ENCODE results near the gene CACNG6.
"Not testable (repeated sequence)": the region's sequence is repeated elsewhere in the genome, so short reads cannot be mapped to it uniquely, and the experiment has no call there.

The CACNG6 gene

GRCh38 chr19:54009440-54009839 is 18.0 kb downstream of the CACNG6 start:
- DNase-seq: no peak

DNA sequence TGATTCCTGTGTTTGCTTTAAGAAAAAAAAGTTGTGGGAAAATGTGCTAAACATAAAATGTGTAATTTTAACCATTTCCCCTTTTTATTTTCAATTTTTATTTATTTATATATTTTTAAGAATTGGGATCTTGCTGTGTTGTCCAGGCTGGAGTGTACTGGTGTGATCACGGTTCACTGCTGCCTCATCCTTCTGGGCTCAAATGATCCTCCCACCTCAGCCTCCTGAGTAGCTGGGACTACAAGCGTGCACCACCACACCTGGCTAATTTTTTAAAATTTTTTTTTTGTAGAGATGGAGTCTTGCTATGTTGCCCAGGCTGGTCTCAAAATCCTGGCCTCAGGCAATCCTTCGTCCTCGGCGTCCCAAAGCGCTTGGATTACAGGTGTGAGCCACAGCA is 19.0 kb downstream of the CACNG6 start:
- DNase-seq: no peak

- no peak for DNase-seq
These were observed 20.2 kb downstream of the CACNG6 start for GRCh38 chr19:54011507-54012211.

DNA sequence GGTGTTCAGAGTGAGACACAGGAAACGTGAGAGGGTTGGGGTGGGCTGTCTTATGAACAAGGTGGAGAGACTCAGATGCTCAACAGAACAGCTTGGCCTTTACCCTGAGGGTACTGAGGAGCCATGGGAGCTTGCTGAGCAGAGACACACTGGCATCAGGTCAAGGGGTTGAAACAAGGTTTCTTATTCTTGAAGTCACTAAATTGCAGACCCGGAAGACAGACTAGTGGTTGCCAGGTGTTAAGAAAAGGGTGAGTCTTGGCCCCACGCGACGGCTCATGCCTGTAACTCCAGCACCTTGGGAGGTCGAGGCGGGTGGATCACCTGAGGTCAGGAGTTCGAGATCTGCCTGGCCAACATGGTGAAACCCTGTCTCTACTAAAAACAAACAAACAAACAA is 22.4 kb downstream of the CACNG6 start:
- no peak for DNase-seq

DNA sequence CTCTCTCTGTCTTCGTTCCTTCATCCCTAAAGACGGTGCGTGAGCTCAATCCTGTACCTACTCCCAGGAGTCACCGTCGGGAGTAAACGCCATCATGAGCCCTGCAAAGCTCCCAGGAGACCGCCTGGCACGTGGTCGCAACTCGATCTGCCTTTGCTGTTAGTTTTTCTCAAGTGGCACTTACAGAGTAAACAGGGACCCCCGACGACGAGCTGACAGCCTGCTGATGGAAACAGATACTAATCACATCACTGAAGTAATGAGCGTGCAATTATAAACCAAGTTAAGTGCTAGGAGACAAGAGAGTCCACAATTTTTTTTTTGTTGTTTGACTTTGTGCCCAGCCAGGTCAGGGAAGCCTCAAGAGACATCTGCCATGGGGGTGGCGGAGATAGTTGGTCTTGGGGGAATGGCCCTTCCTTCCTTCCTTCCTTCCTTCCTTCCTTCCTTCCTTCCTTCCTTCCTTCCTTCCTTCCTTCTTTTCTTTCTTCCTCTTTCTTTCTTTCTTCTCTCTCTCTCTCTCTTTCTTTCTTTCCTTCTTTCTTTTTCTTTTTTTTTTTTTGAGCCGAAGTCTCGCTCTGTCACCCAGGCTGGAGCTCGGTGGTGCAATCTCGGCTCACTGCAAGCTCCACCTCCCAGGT is 23.6 kb downstream of the CACNG6 start:
- no peak for DNase-seq

DNA sequence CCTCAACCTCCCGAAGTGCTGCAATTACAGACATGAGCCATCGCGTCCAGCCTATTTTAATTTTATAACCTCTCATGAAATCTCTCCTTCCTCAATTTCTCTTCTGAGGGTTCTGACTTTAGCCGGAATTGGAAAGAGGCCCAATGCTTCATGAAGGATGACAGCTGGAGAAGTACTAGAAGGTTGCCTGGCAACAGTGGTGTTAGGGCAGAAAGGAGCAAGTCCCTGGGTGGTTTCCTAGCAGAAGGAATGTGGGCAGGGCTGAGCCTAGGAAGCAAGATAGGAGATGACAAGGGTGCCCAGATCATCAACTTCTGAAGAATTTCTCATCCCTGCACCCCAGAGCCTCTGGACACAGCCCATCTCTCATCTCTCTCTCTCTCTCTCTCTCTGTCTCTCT is 25.8 kb downstream of the CACNG6 start:
- DNase-seq: peak; percentile 100

GRCh38 chr19:54021363-54021762 is 29.9 kb downstream of the CACNG6 start:
- DNase-seq: no peak

GRCh38 chr19:54021932-54022331 is 30.5 kb downstream of the CACNG6 start:
- DNase-seq: no peak

- DNase-seq: no peak
These were observed 31.8 kb downstream of the CACNG6 start for GRCh38 chr19:54023191-54023590.

DNA sequence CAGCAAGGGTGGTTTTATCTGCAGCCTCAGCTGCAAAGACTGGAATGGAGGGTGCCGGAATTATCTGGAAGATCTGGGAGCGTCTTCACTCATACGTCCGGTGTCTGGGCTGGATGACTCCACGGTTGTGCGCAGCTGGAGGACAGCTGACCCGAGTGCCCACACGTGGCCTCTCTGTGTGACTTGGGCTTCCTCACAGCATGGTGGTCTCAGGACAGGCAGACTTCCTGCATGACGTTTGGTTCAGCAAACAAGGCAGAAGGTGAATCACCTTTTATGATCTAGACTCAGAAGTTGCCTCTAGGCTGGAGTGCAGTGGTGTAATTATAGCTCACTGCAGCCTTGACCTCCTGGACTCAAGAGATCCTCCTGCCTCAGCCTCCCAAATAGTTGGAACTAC is 33.2 kb downstream of the CACNG6 start:
- no peak for DNase-seq

DNA sequence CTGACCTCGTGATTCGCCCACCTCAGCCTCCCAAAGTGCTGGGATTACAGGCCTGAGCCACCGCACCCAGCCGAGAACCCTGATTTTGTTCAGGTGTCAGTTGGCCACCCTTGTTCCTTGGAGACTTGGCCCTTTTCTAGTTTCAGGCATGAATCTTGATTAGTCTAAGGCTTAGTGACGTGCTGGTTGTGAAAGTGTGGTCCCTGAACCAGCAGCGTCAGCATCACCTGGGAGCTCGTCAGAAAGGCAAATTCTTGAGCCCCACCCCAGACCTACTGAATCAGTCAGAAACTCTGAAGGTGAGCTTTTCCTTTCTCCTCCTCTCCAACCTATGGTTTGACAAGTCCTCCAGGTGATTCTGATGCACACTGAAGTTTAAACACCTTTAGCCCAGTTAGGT is 35.2 kb downstream of the CACNG6 start:
- no peak for DNase-seq

- no peak for DNase-seq
These were observed 37.9 kb downstream of the CACNG6 start for GRCh38 chr19:54029301-54029700.

DNA sequence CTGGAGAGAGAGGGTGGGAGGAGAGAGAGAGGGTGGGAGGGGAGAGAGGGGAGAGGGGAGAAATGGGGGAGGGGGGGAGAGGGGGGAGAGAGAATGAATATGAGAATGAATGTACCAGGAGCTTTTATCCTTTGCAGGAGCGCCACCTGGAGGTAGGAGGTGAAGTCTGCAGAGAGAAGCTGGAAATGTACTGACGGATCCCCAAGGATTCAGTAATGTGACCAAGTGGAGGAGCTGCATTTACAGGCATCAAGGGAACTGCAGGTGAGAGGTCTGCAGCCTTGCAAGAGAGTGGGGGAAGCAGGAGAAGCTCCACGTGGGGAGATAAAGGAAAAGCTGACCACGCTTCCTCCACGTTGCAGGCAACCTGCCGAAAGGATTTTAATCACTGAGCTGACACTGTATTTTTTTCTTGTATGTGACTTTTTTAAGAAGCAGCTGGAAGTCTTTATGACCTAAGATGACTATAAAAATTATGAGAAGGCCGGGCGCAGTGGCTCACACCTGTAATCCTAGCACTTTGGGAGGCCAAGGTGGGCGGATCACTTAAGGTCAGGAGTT is 38.6 kb downstream of the CACNG6 start:
- DNase-seq: peak; percentile 56

- DNase-seq: no peak
These were observed 39.6 kb downstream of the CACNG6 start for GRCh38 chr19:54030895-54031586.

GRCh38 chr19:54035215-54036178 is 44.1 kb downstream of the CACNG6 start:
- DNase-seq: peak; percentile 82

- not testable (repeated sequence) for DNase-seq
These were observed 45.1 kb downstream of the CACNG6 start for GRCh38 chr19:54036542-54036941.

- DNase-seq: no peak
These were observed 48.6 kb downstream of the CACNG6 start for GRCh38 chr19:54040003-54040402.

- DNase-seq: peak; percentile 87
These were observed 50.7 kb downstream of the CACNG6 start for GRCh38 chr19:54041969-54042606.

DNA sequence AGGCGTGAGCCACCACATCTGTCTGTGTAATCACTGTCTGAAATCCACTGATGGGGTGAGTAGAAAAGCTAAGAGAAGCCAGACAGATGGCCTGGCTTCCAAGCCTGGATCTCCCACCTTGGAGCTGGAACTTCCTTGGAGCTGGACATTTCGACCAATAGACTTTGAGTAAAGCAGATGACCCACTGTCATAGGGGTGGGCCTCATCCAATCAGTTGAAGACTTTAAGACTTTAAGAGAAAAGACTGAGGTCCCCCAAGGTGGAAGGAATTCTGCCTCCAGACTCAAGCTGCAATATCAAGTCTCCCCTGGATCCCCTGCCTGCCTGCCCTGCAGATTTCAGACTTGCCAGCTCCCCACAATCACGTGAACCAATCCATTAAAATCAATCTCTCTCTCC is 51.6 kb downstream of the CACNG6 start:
- DNase-seq: no peak

GRCh38 chr19:54045771-54046170 is 54.3 kb downstream of the CACNG6 start:
- DNase-seq: no peak

GRCh38 chr19:54047616-54048015 is 56.2 kb downstream of the CACNG6 start:
- DNase-seq: no peak
